Measurements from ENCODE around the gene OR2AG1. TPM values are rescaled to one million over a fixed set of nuclear protein-coding genes. Genes with fewer than 3 reads are reported as not detected.

OR2AG1 gene, protein sequence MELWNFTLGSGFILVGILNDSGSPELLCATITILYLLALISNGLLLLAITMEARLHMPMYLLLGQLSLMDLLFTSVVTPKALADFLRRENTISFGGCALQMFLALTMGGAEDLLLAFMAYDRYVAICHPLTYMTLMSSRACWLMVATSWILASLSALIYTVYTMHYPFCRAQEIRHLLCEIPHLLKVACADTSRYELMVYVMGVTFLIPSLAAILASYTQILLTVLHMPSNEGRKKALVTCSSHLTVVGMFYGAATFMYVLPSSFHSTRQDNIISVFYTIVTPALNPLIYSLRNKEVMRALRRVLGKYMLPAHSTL
- not detected in 2 replicates for total RNA-seq

DNA sequence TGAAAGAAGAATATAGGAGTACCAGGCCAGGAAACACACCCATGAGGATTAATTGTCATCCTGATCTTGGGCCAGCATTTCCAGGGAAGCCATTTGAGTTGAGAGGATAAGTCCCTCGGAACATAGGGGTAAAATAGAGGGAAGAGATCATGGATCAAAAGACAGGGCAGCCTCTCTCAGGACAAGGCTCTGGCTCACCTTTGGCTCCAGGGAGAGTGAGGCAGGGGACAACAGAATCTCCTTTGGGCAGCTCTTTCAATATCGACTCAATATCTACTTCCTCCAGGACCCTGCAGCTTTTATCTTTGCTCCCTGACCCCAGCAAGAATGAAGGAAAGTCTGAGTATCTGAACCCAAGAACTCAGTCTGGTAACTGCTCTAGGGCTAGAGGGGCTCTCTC is at the start of gene OR2AG1:
Gene OR2AG1, plus strand, starts transcription at position 301 of the 400 bp plus-strand sequence. CDS start 2,018 bp downstream, outside the sequence.

GRCh38 chr11:6771926-6772893 is 10.6 kb upstream of the OR2AG1 start, which contains the start of gene OR2AG2:
OR2AG2 (minus strand) TSS chr11:6771976; CDS start chr11:6768957, 3,019 bp downstream.

GRCh38 chr11:6799402-6799801 is 16.6 kb downstream of the OR2AG1 start, which contains the start of gene OR6A2:
OR6A2 (minus strand) TSS chr11:6799689; CDS start chr11:6795708, 3,981 bp downstream.

Other genes with a start within 250 kb of the OR2AG1 start
- 10.0 and 11.9 TPM in 2 replicates for gene RRP8, start 179.4 kb upstream of the OR2AG1 start, total RNA-seq
- 227 and 239 TPM in 2 replicates for gene ILK, start 179.2 kb upstream of the OR2AG1 start, total RNA-seq
- 46.5 and 87.8 TPM in 2 replicates for gene TAF10, start 170.8 kb upstream of the OR2AG1 start, total RNA-seq
- gene TPP1, start 163.6 kb upstream of the OR2AG1 start, total RNA-seq: 38.3 and 205 TPM in 2 replicates
- gene DCHS1, start 127.2 kb upstream of the OR2AG1 start, total RNA-seq: 24.4 and 39.2 TPM in 2 replicates
- 32.3 and 48.6 TPM in 2 replicates for gene MRPL17, start 99.7 kb upstream of the OR2AG1 start, total RNA-seq
- gene OR2AG2, start 11.0 kb upstream of the OR2AG1 start, total RNA-seq: 0.15 and 0.33 TPM in 2 replicates
- gene OR6A2, start 16.7 kb downstream of the OR2AG1 start, total RNA-seq: 0.17 and 0.73 TPM in 2 replicates
- gene OR10A5, start 62.7 kb downstream of the OR2AG1 start, total RNA-seq: not detected in 2 replicates
- not detected in 2 replicates for gene OR10A2, start 80.0 kb downstream of the OR2AG1 start, total RNA-seq
- gene OR10A4, start 93.6 kb downstream of the OR2AG1 start, total RNA-seq: not detected in 2 replicates
- 0.29 and 0.50 TPM in 2 replicates for gene OR2D2, start 109.5 kb downstream of the OR2AG1 start, total RNA-seq
- gene OR2D3, start 138.0 kb downstream of the OR2AG1 start, total RNA-seq: not detected in 2 replicates
- 2.3 and 6.5 TPM in 2 replicates for gene ZNF215, start 143.4 kb downstream of the OR2AG1 start, total RNA-seq
- 5.1 and 9.9 TPM in 2 replicates for gene ZNF214, start 237.3 kb downstream of the OR2AG1 start, total RNA-seq
- 0.17 and 0.29 TPM in 2 replicates for gene NLRP14, start 237.5 kb downstream of the OR2AG1 start, total RNA-seq

Data from smooth muscle cell of trachea (primary cell).